Cardiac muscle cell (in vitro differentiated cells and primary cell): Measurements from ENCODE around the gene C22orf15. TPM values are rescaled to one million over a fixed set of nuclear protein-coding genes. Genes with fewer than 3 reads are reported as not detected.

Source experiments
- DNase-seq, 2 donors: peaks; one replicate each; pipeline versions ENCODE4 v3.0.0 to v3.0.0-alpha.2; 2010 to 2017; ENCODE audit warnings: low read depth in 1 of 2, low spot score in 1 of 2
- H3K27ac ChIP-seq: fragments of 200-600 bp; sonication (generic); 2 replicates; pipeline ENCODE4 v1.5.1; 2016
- H3K27me3 ChIP-seq: fragments of 200-600 bp; sonication (generic); 2 replicates; pipeline ENCODE4 v1.6.0; 2016; ENCODE audit warnings: control low read depth
- H3K36me3 ChIP-seq: fragments of 200-600 bp; sonication (generic); 2 replicates; pipeline ENCODE4 v1.5.1; 2016; ENCODE audit warnings: control low read depth
- H3K4me1 ChIP-seq: fragments of 200-600 bp; sonication (generic); 2 replicates; pipeline ENCODE4 v1.8.1; 2017; ENCODE audit warnings: low read depth, mild to moderate bottlenecking, mixed run types
- H3K4me3 ChIP-seq: fragments of 200-600 bp; sonication (generic); 2 replicates; pipeline ENCODE4 v1.5.1; 2016; ENCODE audit warnings: mild to moderate bottlenecking
- H3K9me3 ChIP-seq: fragments of 200-600 bp; sonication (generic); 2 replicates; pipeline ENCODE4 v1.5.1; 2017; ENCODE audit warnings: low read depth, mild to moderate bottlenecking, control low read depth
- CTCF ChIP-seq: IDR thresholded peaks from 2 replicates; pipeline ENCODE4 v1.5.1; 2012; ENCODE audit warnings: low read depth, mild to moderate bottlenecking, low read length
- polyA plus RNA-seq: library from polyadenylated mRNA; unstranded; fragments of >200 nt; fragmentation: Nextera tagmentation; extraction: Ambion mirVana; gene quantifications from 2 replicates; pipeline ENCODE4 v1.2.1, GENCODE V29; 2016
- total RNA-seq: library from RNA; depleted of rRNA; stranded (reverse); fragments of >200 nt; gene quantifications from 2 replicates; pipeline ENCODE4 v1.2.3, GENCODE V29; 2016

Gene C22orf15
- total and polyA plus RNA-seq, 2 experiments from 2014 or later, result 0.91 TPM; not detected in 1

DNA sequence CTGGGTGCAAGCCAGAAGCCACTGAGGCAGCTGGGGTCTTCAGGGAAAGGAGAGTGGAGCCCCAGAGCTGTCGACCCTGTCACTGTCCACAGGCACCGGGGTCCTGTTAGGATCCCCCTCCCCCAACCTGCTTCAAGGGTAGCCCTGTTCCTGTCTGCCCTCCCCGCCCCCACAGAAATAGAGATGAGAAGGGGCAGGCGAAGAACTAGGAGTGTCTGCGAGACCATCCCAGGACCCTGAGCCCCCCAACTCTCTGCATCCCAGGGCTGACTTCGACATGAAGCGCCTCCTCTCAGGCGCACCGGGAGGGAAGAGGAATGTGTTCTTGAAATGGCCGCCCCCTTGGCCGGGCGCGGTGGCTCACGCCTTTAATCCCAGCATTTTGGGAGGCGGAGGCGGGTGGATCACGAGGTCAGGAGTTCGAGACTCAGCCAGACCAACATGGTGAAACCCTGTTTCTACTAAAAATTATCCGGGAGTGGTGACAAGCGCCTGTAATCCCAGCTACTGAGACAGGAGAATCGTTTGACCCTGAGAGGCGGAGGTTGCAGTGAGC is 11.3 kb upstream of the C22orf15 start:
- DNase-seq, result peak in 1 of 2 donors; percentile 39
- Histone ChIP-seq H3K27ac (peak overlapping the region; percentile 94), H3K36me3 (no peaks in the 10 kb centered on the region), H3K4me1 (peaks cover 7% of the 10 kb centered on the region), H3K27me3 (no peaks in the 10 kb centered on the region), H3K4me3 (peak overlapping the region; percentile 87), H3K9me3 (no peaks in the 10 kb centered on the region)
- TF ChIP-seq CTCF, result no peak

- Histone ChIP-seq H3K4me3 (no peak overlapping the region), H3K27me3 (no peaks in the 10 kb centered on the region), H3K4me1 (peaks cover 7% of the 10 kb centered on the region), H3K27ac (no peak overlapping the region), H3K36me3 (no peaks in the 10 kb centered on the region), H3K9me3 (no peaks in the 10 kb centered on the region)
- TF ChIP-seq CTCF, result no peak
- DNase-seq, result no peak
Observed at GRCh38 chr22:23752090-23752691, 10.6 kb upstream of the C22orf15 start.

DNA sequence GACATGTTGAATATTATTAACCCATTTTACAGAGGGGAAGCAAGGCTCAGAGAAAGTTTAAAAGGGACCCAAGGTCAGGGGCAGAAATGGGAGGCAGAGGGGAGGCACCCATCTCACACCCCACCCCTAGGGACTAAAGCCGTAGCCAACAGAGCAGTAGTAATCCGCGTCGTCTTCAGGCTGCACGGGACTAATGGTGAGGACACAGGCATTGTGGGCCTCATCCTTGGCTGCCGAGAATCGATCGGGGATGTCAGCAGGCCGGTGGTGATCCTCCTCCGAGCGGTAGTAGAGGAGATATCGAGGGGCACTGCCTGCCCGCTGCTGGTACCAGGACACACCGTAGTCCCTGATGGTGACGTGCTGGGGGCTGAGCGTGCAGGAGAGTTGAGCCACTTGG is 10.0 kb upstream of the C22orf15 start:
- Histone ChIP-seq H3K36me3 (no peaks in the 10 kb centered on the region), H3K27me3 (no peaks in the 10 kb centered on the region), H3K27ac (no peak overlapping the region), H3K4me1 (peaks cover 7% of the 10 kb centered on the region), H3K4me3 (no peak overlapping the region), H3K9me3 (no peaks in the 10 kb centered on the region)
- TF ChIP-seq CTCF, result no peak
- DNase-seq, result no peak

DNA sequence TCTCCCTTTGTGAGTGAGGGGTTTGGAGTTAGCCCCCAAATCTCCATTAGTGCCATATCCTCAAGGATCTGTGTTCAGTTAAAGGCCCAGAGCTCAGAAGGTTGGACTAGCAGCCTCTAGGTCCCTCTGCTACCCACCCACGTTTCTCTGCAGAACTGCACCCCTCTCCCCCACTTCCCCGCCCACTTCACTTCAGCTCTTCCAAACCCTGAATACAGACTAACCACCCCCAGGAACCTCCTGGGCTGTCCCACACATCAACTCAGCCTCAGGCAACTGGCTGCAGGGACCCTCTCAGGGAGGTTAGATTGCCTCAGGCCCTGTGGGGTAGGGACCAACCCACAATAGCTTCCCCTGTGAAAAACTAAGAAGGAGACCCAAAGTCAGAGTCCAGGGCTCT is 9.4 kb upstream of the C22orf15 start:
- Histone ChIP-seq H3K27ac (no peak overlapping the region), H3K36me3 (no peaks in the 10 kb centered on the region), H3K4me3 (no peak overlapping the region), H3K4me1 (peaks cover 7% of the 10 kb centered on the region), H3K27me3 (no peaks in the 10 kb centered on the region), H3K9me3 (no peaks in the 10 kb centered on the region)
- no peak for TF ChIP-seq CTCF
- DNase-seq, result no peak

- H3K36me3 ChIP-seq, result no peaks in the 10 kb centered on the region
- DNase-seq, result no peak
- peaks cover 7% of the 10 kb centered on the region for H3K4me1 ChIP-seq
- no peak for TF ChIP-seq CTCF
- no peak within 1 kb of the TSS for H3K4me3 ChIP-seq
- H3K27ac ChIP-seq, result no peak within 1 kb of the TSS
- H3K27me3 ChIP-seq, result no peaks in the 10 kb centered on the region
- H3K9me3 ChIP-seq, result no peaks in the 10 kb centered on the region
Observed at GRCh38 chr22:23754220-23754919, 8.4 kb upstream of the C22orf15 start, which contains the start of gene VPREB3. Gene VPREB3, minus strand, starts transcription at chr22:23754425. Its CDS starts 62 bp downstream, at chr22:23754363.
